CD4-positive, alpha-beta T cell treated with Interleukin-10 for 1 hour (primary cell): ENCODE measurements around the gene TARBP1.

Experiments used
- DNase-seq: peaks from one replicate; pipeline ENCODE4 v3.0.0-alpha.2; 2020

Gene TARBP1

DNA sequence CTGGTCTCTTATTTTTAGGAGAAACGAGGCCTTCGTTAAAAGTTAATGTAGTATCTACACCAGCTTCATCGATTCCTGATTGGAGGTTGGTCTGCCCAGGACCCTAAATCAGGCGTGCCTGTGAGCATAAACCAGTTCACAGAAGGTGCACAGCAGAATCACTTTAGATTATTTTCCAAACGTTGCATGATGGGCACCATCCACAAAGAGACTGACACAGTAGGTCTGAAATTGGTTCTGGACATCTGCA lies 256 bp upstream of the TARBP1 start:
- no peak for DNase-seq

DNA sequence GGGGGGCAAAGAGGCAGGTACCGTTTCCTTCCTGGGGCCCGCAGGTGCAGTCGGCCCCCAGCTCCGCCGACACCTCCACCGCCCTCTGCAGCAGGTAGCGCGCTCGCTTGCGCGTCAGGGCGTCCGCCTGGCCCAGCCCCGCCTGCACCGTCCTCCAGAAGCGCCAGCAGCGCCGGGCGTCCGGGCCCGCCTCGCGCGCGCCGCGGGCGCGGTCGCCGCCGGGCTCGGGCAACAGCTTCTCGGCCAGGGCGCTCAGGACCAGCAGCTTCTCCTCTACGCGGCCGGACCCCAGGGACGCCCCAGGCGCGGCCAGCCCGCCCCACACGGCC lies 863 bp downstream of the TARBP1 start:
- peak; percentile 75 for DNase-seq

DNA sequence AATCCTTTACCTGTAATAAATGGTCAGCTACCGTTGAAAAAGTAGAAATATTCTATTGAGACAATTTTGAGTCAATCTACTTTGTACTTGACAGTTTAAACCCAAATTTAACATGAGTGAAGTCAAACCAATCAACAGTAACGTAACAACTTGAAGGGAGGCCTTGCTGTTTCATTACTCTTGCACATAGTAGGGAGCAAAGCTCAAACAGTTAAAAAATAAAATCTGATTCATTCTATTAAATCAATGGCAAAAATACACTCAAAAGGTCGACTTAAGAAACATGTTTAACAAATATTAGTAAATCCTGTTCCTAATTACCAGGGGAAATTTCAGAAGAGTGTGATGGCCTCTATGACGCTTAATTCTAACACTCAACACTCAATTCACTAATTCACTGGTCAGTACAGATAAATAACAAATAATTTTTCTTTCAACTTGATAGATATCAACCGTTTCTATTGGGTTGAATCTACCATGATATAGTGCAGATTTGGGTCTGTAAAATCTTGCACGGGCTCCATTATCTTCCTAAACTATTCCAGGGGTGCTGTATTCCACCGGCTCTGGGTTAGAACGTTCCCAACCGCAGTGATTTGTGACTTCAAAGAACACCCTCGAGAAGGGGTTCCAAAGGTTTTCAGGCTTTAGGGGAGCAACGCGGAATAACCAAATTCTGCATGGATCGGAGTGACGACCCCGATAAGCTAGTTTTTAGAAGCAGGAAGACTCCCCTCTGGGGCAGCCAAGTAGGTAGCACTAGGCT lies 1.4 kb downstream of the TARBP1 start:
- DNase-seq, result no peak

DNA sequence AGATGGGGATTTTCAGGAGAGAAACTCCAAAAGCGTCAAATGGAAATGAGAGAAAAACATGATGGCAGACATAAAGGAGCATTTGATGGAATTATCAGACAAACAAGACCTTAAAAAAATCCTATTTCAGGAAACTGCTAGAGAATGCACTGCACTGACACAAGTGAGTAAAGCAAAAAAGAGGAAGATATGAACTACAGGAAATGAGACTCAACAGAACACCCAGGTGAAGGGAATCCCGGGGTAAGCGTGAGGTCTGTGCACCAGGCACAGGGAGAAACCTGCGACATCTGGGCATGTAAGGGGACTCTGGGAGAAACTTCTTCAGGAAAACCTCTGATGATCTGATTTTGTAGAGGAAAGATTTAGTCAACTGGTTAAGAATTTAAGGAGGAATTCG lies 2.8 kb downstream of the TARBP1 start:
- no peak for DNase-seq

DNA sequence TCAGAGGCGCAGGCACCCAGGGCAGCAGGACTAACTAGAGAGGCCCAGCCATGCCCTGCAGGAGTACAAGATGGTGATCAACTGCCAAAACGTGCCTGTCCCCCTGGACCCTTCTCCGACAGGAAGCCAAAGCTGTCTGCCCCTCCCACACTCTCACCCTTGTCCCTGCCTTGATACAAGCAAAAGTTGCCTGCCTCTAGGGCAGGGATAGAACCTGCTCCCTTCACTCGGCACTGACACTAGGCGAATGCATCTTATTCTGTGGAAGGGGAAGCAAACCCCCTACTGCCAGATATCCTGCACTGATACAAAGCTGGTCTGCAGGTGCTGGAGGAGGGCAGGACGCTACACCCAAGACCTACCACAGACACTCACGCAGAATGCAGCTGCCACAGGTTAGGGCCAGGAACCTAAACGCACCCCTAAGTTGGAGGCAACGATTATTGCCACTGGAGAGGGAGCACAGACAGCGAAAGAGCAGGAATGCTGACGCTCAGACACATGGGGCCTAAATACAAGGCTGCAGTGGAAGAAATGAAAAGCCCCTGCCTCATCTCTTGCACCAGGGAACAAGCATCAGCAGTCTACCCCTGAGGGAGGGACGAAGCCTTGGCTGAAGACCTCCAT lies 3.7 kb downstream of the TARBP1 start:
- no peak for DNase-seq

DNA sequence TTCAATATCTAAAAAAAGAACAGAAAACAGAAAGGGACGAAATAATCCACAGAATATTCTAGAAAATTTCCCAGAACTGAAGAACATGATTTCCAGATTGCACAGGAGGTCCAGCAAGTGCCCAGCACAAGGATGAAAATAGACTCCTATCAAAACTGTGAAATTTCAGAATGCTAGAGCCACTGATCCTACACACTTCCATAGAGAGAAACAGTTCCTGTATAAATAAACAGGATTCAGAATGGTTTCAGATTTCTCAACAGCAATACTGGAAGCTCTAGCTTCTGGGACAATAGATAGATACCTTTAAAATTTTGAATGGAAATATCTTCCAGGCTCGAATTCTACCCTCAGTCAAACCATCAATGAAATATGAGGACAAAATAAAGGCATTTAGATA lies 4.6 kb downstream of the TARBP1 start:
- no peak for DNase-seq

DNA sequence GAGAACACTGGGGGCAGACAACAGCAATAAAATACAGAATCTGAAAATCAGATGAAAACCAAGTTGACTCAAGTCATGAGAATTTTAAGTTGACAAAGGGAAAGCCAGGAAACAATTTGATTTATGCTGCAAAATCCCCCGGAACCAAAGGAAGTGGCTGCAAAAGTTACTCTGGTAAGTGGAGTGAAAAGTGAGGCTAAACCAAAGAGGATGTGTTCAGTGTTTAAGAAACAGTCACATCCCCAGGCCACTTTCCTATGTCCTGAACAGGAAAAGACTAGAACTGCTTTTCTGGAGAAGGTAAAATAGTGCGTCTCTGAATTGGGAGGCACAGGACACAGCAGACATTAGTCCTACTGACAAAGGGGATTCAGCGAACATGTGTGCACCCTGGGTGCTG lies 5.9 kb downstream of the TARBP1 start:
- no peak for DNase-seq

DNA sequence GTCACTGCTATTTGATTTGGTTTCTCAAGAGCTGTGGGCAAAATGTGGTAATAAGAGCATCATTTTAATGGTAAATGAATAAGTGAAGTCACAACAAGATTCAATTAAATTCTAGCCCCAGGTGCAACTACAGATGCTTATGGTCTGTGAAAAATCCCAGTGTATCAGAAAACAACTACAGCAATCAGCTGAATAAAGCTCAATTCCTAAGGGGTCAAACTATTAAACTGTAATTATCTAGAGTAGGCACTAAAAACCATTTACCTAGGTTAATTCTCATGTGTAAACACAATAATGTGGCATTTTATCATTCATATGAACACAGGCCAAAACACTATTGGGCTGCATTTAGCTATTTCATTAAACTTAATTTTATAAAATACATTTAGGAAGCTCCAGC lies 9.6 kb downstream of the TARBP1 start:
- no peak for DNase-seq

DNA sequence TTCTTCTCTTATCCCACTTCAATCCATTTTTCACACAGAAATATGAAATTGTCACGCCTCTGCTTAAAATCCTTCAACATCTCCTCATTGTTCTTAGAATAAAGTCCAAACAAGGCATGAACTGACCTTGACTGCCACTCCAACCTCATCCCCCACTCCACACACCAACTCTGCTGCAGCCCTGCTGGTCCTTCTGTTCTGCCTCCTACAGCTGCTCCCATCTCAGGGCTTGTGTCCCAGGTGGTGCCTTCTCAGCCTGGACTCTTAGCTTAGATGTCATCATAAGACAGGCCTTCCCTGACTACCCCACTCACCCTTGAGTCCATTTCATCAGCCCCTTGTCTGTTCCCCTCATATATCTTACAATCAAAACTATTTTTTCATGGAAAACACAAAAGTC lies 10.4 kb downstream of the TARBP1 start:
- DNase-seq, result no peak

DNA sequence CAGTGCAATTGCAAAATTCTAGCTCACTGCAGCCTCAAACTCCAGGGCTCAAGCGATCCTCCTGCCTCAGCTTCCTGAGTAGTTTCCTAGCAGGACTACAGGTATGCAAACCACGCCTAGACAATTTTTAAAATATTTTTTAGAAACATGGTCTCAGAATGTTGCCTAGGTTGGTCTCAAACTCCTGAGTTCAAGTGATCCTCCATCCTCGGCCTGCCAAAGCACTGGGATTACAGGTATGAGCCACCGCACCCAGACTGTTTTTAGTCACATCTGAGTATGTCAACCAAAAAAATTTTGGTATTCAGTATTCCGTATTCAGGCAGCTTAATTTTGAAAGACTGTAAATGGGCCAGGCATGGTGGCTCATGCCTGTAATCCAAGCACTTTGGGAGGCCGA lies 11.2 kb downstream of the TARBP1 start:
- no peak for DNase-seq

DNA sequence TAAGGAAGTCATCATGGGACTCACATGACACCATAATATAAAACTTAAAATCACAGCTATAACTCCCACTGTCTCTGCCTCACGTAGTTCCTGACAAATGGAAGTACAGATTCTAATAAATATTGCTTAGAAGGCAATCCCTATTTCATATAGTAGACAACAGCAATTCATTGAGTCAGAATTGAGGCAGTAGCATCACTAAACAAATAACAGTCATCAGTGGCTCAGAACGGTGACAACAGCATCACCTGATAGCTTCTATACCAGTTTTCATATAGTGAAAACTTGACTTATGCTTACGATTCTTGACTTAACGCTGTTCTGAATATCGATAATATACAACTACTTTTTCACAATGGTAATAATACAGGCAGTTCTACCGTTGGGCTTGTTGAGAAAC lies 12.0 kb downstream of the TARBP1 start:
- no peak for DNase-seq

DNA sequence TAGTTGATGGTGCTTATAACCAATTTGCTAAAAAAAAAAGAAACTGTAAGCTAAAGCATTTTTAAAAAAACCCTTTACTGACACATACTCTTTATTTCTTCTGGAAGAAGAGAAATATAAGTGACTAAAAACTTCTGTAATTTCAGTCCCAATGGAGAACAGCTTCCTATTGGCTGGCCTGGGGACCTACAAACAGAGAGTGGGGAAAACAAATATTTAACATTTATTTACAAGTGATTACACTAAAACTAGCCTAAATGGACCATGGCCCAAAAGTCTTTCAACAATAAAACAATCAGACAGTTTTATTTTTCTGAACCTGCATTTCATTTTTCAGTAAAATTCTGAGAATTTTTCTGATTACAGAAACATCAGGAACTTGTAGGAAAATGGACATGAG lies 15.2 kb downstream of the TARBP1 start:
- no peak for DNase-seq

DNA sequence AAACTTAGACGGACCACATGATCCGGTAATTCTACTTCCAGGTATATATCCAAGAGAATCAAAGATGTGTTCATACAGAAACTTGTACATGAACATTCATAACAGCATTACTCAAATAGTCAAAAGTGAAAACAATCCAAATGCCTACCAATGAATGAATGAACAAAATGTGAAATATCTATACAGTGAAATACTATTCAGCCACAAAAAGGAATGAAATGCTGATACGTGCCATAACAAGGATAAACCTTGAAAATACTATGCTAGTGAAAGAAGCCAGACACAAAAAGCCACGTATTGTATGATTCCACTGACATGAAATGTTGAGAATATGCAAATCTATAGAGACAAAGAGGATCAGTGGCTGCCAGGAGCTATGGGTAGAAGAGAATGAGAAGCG lies 18.3 kb downstream of the TARBP1 start:
- DNase-seq, result no peak

DNA sequence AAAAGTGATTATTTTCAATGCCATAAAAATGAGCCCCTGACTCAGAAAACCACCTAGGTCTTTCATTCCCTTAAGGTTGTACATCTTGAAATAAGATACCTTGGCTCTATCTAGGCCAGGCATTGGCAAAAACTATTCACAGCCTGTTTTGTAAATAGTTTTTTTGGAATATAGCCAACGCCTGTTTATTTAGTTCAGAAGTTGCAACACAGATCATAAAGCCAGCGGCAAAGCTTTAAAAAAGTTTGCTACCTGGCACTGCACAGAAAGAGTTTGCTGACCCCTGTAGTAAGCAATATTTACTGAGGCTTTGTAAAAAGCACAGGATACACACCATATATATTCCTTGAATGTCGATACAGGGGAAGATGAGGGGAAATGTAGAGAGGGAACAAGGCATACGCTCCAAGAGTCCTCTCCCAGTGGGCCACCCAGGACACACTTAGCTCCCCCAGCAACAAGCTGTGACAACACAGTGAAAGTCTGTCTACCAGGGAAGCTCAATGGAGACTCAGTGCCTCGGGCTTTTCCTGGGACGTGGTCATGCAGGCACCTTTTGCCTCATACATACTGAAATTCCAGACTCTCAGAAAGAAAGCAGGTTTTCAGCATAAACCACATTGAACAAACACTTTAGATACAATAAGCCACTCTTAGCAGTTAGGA lies 20.5 kb downstream of the TARBP1 start:
- DNase-seq, result no peak

DNA sequence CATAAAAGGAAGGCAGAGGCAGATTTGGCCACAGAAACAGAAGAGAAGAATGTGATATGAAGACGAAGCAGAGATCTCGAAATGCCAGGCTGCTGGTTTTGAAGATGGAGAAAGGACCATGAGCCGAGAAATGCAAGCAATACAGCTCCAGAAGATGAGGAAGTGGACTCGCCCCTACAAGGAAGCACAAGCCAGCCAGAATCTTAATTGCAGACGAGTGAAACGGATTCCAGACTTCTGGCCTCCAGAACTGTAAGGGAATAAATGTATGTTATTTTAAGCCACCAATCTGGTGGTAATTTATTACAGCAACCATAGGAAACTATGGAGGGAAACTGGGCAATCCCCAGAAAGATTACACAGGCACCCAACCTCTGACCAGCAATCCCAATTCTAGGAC lies 24.1 kb downstream of the TARBP1 start:
- no peak for DNase-seq

DNA sequence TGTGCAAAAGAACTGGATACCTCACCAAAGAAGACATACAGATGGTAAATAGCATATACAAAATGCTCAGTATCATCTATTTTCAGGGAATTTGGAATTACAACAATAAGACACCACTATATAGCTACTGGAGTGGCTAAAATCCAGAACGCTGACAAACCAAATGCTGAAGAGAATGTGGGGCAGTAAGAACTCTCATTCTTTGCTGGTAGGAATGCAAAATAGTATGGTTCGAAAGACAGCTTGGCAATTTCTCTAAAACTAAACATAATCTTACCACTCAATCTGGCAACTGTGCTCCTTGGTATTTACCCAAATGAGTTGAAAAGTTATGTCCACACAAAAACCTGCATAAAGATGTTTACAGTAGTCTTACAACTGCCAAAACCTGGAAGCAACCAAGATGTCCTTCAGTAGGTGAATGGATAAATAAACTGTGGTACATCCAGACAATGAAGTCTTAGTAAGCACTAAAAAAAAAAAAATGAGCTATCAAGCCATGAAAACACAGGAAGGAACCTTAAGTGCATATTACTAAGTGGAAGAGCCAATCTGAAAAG lies 26.5 kb downstream of the TARBP1 start:
- DNase-seq, result no peak

DNA sequence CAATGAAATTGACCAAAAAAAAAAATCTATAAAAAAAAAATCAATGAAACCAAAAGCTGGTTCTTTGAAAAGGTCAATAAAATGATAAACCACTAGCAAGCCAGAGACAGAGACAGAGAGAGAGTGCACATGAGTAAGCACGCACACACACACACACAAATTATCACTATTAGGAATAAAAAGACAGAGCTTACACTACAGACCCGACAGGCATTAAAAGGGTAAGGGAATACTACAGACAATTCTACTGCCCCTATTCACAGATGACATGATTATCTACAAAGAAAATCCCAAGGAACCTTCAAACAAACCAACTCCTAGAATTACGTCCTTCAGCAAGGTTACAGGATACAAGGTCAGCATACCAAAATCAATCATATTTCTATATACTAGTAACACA lies 38.6 kb downstream of the TARBP1 start:
- no peak for DNase-seq

DNA sequence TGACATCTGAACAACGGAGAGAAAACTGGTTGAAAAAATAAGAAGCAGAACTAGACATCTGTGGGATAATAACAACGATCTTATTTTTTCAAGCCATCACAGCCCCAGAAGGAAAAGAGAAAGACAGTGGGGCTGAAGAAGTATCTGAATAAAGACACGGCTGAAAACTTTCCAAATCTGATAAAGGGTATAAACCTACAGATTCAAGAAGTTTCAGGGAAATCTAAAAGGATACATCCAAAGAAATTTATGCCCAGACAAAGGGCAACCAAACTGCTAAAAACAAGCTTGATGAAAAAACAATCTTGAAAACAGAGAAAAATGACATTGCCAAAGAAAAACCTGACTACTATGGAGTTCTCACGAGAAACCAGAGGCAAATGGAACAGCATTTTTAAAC lies 40.4 kb downstream of the TARBP1 start:
- DNase-seq, result no peak

DNA sequence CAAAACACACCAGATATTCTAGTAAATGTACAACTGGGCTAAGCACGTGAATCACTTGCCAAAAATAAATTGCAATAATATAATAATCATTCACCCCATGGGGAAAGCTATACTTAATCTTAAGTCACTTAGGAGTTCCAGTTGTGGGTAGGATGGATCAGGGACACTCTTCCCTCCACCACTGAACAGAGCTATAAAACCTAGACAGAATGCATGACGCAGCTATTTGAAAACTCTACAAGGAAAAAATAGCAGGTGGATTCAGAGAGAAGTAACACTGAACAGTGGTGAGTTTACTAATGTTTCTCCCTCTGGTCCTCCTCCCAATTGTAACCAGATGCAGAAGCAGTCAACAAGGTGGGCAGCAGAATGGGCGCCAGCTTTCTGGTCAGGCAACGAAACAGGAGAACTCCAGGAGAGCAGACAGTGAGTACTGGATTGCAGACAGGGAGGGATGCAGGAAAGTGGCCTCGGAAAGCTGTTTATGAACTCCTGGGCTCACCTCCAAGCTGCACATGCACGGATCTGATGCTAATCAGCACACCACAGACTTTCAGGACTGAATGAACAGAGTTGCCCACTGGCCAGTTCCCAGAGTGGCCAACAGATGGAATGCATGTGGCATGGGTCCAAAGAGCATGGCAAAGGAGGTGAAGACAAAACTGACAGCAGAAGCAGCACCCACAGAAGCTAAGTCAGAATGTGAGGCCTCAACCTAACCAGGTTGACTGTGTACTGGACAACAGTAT lies 41.4 kb downstream of the TARBP1 start:
- no peak for DNase-seq

DNA sequence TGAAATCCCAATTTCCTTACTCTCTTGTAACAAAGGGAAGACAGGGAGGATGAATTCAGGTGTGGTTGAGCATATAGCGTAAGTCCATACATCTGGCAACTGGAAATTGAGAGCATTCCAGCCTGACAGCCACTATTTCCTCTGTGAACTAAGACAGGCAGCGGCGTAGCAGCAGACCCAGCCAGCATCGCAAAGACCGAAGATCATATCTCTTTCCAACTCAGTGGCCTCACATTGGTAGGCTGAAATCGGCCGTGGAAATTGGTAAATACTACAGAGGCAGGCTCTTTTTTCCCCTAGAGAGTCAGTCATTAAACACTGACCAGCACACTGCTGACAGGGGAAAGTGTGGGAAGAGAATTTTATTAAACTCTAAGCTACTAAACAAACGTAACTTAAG lies 43.4 kb downstream of the TARBP1 start:
- DNase-seq, result no peak

DNA sequence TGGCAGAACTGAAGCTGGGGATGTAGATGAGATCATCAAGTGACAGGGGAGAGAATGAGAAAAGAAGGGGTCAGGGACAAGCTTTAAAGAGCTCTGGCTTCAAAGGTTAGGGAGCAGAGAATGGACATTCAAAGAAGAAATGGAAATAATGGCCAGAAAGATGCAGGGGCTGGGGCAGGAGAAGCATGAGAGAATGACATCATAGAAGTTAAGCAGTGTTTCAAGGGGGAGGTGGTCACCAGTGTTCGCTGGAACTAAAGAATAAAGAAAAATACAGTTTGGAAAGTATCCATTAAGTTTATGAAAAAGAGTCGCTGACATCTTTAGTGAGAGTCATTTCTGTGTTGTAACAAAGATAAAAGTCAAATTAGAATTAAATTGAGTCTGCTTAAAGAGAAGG lies 44.3 kb downstream of the TARBP1 start:
- DNase-seq, result no peak

DNA sequence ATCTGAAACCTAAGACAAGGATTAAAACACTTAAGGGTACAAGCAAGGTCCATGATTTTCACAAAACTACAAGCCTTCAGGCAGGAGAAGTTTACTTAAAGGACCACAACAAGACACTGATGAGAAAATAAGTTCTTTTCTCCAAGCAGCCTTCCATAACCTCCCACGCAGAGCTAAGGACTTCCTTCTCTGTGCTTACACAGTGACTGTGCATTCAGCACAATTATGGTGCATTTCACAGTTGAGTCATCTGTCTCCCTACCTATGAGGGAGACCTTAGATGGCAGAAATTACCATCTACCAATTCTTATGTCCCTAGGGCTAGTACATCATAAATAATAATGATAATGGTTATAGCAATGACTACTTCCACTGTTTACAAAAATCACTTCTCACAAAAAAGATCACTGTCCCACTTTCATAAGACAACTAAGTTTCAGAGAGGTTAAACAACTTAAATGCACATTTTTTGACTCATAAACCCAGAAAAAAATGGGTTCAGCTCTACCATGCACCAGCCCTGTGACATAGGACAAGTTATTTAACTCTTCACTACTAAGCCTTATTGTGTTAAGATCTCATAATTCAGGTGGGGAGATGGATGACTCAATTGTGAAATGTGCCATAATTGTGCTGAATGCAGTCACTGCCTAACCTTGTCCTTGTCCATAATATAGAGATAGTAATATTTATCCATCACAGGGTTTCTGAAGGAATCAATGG lies 45.3 kb downstream of the TARBP1 start:
- no peak for DNase-seq

DNA sequence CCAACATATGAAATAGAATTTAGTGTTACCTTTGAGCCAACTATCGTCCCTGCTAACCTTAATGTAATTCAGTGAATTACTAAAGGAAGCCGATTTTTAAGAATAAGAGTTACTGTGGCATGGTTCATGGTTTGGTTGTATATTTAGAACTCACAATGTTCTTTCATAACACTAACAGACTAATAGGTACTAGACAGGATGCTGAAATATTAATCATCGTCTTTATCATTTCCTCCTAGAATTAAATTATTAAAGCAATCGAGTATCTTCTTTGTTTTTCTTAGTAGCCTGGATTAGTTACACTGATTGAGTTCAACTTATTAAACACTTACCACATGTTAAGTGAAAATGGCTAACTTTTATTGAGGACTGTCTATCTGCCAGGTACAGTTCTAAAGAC lies 47.7 kb downstream of the TARBP1 start:
- DNase-seq, result no peak
